GM12874 (cell line): ENCODE data around the gene OTOL1.

Source experiments
- TF ChIP-seq, protein P1 (sequence below): IDR thresholded peaks from 2 replicates; pipeline ENCODE4 v1.5.1; 2011; ENCODE audit warnings: low read depth, mild to moderate bottlenecking, control low read depth, low read length, moderate library complexity; ENCODE audit not compliant: insufficient read depth

OTOL1 gene

DNA sequence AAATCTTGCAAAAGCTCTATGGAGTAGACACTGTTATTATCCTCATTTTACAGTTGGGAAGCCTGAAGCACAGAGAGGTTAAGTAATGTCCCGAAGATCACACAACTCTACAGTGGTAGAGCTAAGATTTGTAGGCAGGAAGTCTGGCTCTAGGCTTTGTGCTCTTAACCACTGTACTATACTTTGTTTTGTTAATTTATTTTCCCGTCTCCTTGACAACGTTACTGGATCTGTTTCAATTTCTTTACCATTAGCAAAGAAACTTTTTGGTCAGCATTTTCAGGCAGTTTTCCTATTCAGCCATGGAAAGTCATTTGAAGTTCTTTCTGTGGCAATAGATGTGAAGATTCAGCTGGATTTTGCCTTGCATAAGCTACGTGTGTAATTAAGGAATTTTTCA, 51.7 kb downstream of the OTOL1 start:
- TF ChIP-seq, protein P1, sequence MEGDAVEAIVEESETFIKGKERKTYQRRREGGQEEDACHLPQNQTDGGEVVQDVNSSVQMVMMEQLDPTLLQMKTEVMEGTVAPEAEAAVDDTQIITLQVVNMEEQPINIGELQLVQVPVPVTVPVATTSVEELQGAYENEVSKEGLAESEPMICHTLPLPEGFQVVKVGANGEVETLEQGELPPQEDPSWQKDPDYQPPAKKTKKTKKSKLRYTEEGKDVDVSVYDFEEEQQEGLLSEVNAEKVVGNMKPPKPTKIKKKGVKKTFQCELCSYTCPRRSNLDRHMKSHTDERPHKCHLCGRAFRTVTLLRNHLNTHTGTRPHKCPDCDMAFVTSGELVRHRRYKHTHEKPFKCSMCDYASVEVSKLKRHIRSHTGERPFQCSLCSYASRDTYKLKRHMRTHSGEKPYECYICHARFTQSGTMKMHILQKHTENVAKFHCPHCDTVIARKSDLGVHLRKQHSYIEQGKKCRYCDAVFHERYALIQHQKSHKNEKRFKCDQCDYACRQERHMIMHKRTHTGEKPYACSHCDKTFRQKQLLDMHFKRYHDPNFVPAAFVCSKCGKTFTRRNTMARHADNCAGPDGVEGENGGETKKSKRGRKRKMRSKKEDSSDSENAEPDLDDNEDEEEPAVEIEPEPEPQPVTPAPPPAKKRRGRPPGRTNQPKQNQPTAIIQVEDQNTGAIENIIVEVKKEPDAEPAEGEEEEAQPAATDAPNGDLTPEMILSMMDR = no peak

DNA sequence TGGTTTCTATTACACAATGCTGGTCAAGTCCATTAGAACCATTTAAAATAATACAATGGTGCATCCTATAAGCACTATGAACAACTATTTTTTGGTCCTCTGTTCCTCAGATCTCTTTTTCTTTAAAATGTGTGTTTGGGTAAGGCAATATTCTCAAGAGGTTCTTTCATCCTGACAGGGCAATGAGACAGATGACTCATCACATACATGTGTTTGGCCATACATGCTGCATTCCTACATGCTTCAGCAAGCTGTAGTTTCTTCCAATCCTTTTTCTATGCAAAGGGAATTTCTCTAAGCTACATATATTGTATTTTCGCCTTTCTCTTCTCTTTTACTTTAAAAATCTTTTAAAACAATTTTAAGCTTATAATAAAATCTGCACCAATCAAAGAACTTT, 52.7 kb downstream of the OTOL1 start:
- TF ChIP-seq, protein P1 = no peak

DNA sequence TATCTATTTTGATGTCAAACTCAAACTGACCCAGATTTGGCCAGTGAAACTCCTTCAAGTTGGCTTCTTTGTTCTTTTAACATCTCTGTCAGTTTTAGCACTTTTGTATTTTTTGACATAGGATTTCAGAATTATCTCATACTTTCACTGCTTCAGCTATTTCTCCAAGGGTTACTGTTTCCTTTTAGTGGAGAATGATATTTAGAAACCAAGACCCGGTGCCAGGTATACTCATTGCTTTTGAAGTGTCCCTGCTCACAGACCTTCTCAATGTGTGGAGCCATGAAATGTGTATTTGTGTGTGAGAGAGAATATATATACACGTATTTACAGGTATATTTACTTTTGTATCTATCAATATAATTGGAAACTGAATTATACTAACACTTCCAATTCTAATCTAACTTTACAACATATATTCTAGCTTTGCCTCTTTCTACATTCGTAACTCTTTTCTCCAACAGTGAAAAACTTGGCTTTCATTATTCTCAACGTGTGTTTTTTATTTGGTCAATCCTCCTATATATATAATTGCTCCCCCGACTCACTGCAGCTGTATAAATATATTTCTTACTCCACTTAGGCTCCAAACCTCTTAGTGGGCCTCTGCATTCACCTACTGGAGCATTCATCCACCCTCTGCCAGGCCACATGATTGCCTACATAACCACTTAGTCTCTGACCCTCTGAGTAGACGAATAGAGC, 54.0 kb downstream of the OTOL1 start:
- TF ChIP-seq, protein P1 = no peak

DNA sequence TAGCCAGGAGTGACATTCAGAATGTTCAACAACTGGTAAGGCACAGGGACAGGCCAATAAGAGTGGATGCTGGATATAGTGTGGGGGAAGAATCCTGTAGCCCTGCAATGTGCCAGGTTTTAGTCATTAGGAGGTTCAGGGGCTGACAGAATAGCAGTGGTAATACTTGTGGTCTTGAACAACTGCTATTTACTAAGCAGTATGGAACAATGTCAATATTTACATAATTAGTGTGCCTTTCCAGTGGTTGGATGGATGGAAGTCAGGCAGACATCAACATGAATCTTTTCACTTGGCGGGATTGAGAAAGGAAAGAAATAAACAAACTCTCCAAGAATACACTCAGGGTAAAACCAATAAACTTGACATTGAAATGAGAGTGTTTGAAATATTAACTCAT, 55.1 kb downstream of the OTOL1 start:
- TF ChIP-seq, protein P1 = no peak

DNA sequence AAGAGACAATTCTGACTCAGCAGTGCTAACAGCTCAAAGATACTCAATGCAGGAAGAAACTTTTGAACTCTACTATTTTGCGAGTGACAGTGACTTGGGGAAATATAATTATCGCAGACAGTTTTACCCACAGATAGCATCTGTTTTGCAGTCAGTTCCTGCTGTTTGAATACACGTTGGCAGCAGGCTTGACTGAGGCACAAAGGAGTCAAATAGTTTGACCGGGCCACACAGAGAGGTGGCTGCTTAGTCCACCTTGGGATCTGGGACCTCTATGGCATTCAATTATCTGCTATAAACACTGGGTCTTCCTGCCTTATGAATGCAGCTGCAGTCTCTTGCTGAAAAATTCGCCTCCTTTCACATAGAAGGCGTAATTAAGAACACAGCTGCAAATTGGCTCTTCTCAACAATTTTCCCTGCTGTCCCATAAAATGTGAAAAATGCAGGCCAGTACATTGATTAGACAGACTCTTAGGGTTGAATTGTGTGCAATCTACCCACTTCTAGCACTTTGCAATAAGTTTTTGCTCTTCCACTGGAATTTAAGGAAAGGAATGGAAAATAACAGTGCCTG, 56.5 kb downstream of the OTOL1 start:
- TF ChIP-seq, protein P1 = no peak
